ENCODE data around the gene CARMIL3.
"Not testable (repeated sequence)": the region's sequence is repeated elsewhere in the genome, so short reads cannot be mapped to it uniquely, and the experiment has no call there.

Gene CARMIL3

DNA sequence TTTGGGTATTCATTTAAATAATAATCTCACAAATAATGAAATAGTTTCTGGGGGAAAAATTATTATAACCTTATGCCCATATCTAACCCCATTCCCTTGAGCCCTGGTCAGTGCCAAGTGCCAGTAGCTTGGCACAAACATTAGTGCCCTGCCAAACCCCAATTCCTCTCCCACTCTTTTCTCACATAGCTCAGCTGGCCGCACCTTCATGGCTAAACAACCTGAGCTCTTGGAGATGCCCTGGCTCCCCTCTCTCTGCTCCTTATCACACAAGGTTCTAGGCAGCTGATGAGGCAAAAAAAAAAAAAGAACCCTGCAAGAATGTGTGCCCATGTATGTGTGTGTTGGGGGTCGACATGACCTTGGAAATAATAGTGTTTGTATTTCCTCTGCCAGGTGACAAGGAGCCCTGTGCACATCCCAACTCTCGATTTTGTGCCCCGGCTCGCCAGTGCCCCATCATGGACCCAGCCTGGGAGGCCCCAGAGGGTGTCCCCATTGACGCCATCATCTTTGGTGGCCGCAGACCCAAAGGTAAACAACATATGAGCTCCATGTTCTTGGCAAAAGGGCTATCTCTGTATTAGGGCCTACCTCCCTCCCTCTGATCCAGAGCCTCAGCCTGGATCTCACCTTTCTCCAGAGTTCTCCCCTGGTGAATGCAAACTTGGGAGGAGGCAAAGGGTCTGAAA, 50.7 kb downstream of the CARMIL3 start:
- Histone ChIP-seq H3K9ac (ENCODE audit: low read length) (no peak overlapping the region), H4K20me1 (ENCODE audit: insufficient read depth, low read length) (no peaks in the 10 kb centered on the region), H3K9me3 (ENCODE audit: insufficient read depth, low read length) (no peaks in the 10 kb centered on the region), H3K4me2 (ENCODE audit: low read length) (no peak overlapping the region), H3K27ac (ENCODE audit: low read length) (no peak overlapping the region), H3K4me1 (ENCODE audit: low read length) (no peaks in the 10 kb centered on the region), H3K36me3 (replicated peaks; ENCODE audit: low read depth, low read length) (peaks cover 55% of the 10 kb centered on the region), H3K79me2 (ENCODE audit: low read length) (no peaks in the 10 kb centered on the region), H2AFZ (ENCODE audit: low read depth, low read length) (no peak overlapping the region), H3K27me3 (ENCODE audit: low read depth, low read length) (no peaks in the 10 kb centered on the region), H3K4me3 (ENCODE audit: low read length) (no peak overlapping the region)
- no peak for TF ChIP-seq EZH2phosphoT487 (IDR thresholded peaks at IDR 0.05; ENCODE audit: low read depth)

DNA sequence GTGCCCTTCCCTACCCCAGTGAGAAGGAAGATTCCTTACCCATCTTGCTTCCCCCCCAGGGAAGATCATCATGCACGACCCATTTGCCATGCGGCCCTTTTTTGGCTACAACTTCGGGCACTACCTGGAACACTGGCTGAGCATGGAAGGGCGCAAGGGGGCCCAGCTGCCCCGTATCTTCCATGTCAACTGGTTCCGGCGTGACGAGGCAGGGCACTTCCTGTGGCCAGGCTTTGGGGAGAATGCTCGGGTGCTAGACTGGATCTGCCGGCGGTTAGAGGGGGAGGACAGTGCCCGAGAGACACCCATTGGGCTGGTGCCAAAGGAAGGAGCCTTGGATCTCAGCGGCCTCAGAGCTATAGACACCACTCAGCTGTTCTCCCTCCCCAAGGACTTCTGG, 51.6 kb downstream of the CARMIL3 start:
- no peak overlapping the region for H3K27ac ChIP-seq (ENCODE audit: low read length)
- H2AFZ ChIP-seq (ENCODE audit: low read depth, low read length): no peak overlapping the region
- H3K36me3 ChIP-seq (replicated peaks; ENCODE audit: low read depth, low read length): peaks cover 48% of the 10 kb centered on the region
- H3K4me2 ChIP-seq (ENCODE audit: low read length): no peak overlapping the region
- H3K4me1 ChIP-seq (ENCODE audit: low read length): no peaks in the 10 kb centered on the region; the same call in 1 of the 2 replicates
- no peak overlapping the region for H3K4me3 ChIP-seq (ENCODE audit: low read length)
- no peak overlapping the region for H3K9ac ChIP-seq (ENCODE audit: low read length)
- no peaks in the 10 kb centered on the region for H3K9me3 ChIP-seq (ENCODE audit: insufficient read depth, low read length)
- no peak for TF ChIP-seq EZH2phosphoT487 (IDR thresholded peaks at IDR 0.05; ENCODE audit: low read depth)
- TF ChIP-seq, protein P1, sequence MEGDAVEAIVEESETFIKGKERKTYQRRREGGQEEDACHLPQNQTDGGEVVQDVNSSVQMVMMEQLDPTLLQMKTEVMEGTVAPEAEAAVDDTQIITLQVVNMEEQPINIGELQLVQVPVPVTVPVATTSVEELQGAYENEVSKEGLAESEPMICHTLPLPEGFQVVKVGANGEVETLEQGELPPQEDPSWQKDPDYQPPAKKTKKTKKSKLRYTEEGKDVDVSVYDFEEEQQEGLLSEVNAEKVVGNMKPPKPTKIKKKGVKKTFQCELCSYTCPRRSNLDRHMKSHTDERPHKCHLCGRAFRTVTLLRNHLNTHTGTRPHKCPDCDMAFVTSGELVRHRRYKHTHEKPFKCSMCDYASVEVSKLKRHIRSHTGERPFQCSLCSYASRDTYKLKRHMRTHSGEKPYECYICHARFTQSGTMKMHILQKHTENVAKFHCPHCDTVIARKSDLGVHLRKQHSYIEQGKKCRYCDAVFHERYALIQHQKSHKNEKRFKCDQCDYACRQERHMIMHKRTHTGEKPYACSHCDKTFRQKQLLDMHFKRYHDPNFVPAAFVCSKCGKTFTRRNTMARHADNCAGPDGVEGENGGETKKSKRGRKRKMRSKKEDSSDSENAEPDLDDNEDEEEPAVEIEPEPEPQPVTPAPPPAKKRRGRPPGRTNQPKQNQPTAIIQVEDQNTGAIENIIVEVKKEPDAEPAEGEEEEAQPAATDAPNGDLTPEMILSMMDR (IDR thresholded peaks at IDR 0.05; ENCODE audit: low read depth, low read length): no peak
- H3K79me2 ChIP-seq (ENCODE audit: low read length): no peaks in the 10 kb centered on the region
- H4K20me1 ChIP-seq (ENCODE audit: insufficient read depth, low read length): no peaks in the 10 kb centered on the region
- no peaks in the 10 kb centered on the region for H3K27me3 ChIP-seq (ENCODE audit: low read depth, low read length)

DNA sequence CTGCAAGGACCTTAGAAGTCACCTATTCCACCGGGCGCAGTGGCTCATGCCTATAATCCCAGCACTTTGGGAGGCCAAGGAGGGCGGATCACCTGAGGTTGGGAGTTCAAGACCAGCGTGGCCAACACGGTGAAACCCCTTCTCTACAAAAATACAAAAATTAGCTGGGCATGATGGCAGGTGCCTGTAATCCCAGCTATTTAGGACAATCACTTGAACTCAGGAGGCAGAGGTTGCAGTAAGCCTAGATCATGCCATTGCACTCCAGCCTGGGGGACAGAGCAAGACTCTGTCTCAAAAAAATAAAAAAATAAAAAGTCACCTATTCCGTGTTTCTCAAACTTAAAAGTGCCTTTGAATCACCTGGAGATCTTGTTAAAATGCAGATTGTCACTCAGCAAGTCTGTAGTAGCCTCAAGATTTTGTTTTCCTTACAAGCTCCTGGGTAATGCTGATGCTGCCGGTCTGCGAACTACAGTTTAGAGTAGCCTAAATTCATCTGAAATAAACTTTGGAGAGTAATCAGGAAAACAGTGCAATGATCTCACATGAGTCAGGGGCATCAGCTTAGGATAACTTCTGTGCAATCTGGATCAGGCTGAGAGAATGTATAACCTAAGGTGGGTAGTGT, 53.9 kb downstream of the CARMIL3 start:
- H3K9me3 ChIP-seq (ENCODE audit: insufficient read depth, low read length); H3K4me2 ChIP-seq (ENCODE audit: low read length); H2AFZ ChIP-seq (ENCODE audit: low read depth, low read length); H3K9ac ChIP-seq (ENCODE audit: low read length); H3K4me1 ChIP-seq (ENCODE audit: low read length); H4K20me1 ChIP-seq (ENCODE audit: insufficient read depth, low read length); H3K27me3 ChIP-seq (ENCODE audit: low read depth, low read length); H3K4me3 ChIP-seq (ENCODE audit: low read length); H3K79me2 ChIP-seq (ENCODE audit: low read length); H3K27ac ChIP-seq (ENCODE audit: low read length): not testable (repeated sequence)
- H3K36me3 ChIP-seq (replicated peaks; ENCODE audit: low read depth, low read length): peaks cover 30% of the 10 kb centered on the region

DNA sequence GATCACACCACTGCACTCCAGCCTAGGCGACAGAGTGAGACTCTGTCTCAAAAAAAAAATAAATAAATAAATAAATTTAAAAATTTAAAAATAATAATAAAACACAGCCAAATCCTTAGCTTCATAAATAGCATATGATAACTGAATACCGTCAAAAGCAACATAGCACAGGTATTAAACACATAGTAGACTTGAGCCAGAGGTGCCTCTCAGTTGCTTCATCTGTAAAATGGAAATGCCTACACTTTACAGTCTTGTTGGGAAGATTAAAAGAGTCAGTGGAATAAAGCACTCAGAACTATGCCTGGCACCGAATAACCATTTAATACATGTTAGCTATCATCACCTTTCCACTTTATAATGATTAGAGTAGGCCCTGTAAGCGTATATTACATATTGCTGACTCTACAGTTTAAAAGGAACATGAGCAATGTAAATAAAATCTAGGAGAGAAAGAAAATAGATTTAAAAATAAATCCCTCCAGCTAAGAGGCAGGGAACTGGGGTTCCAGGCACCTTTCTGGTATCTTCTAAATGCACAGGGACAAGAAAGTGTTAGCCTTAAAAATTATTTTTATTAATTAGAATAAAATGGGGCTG, 55.0 kb downstream of the CARMIL3 start:
- Histone ChIP-seq H3K9ac (ENCODE audit: low read length) (no peak overlapping the region), H3K79me2 (ENCODE audit: low read length) (no peaks in the 10 kb centered on the region), H3K27ac (ENCODE audit: low read length) (no peak overlapping the region), H3K4me2 (ENCODE audit: low read length) (no peak overlapping the region), H3K9me3 (ENCODE audit: insufficient read depth, low read length) (no peaks in the 10 kb centered on the region), H2AFZ (ENCODE audit: low read depth, low read length) (no peak overlapping the region), H4K20me1 (ENCODE audit: insufficient read depth, low read length) (no peaks in the 10 kb centered on the region), H3K36me3 (replicated peaks; ENCODE audit: low read depth, low read length) (peaks cover 24% of the 10 kb centered on the region), H3K27me3 (ENCODE audit: low read depth, low read length) (no peaks in the 10 kb centered on the region), H3K4me3 (ENCODE audit: low read length) (no peak overlapping the region), H3K4me1 (ENCODE audit: low read length) (peaks cover 7% of the 10 kb centered on the region)
- TF ChIP-seq EZH2phosphoT487 (IDR thresholded peaks at IDR 0.05; ENCODE audit: low read depth): no peak
- TF ChIP-seq, protein P1 (IDR thresholded peaks at IDR 0.05; ENCODE audit: low read depth, low read length): no peak

DNA sequence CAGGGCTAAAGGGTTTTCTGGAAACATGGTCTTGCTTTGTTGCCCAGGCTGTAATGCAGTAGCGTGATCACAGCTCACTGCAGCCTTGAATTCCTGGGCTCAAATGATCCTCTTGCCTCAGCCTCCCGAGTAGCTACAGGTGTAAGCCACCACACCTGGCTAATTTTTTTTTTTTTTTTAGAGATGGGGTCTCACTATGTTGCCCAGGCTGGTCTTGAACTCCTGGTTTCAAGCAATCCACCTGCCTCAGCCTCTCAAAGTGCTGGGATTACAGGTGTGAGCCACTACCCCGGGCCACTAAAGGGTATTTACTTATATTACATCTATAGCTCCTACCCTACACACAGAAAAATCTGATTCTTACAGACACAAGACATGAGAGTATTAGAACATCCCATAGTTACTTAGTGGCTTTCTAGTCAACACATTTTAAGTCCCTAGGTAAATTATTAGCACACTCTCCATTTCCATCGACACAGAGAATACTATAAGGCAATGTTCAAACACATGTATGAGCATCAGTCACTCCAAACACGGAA, 56.6 kb downstream of the CARMIL3 start:
- H4K20me1 ChIP-seq (ENCODE audit: insufficient read depth, low read length): no peaks in the 10 kb centered on the region
- H3K4me3 ChIP-seq (ENCODE audit: low read length): no peak overlapping the region
- H3K36me3 ChIP-seq (replicated peaks; ENCODE audit: low read depth, low read length): peaks cover 12% of the 10 kb centered on the region
- H3K4me2 ChIP-seq (ENCODE audit: low read length): peak overlapping the region; percentile 60
- TF ChIP-seq EZH2phosphoT487 (IDR thresholded peaks at IDR 0.05; ENCODE audit: low read depth): no peak
- TF ChIP-seq, protein P1 (IDR thresholded peaks at IDR 0.05; ENCODE audit: low read depth, low read length): no peak
- H3K27ac ChIP-seq (ENCODE audit: low read length): no peak overlapping the region; the same call in 1 of the 2 replicates
- H2AFZ ChIP-seq (ENCODE audit: low read depth, low read length): peak overlapping the region; percentile 91
- H3K79me2 ChIP-seq (ENCODE audit: low read length): no peaks in the 10 kb centered on the region
- H3K9ac ChIP-seq (ENCODE audit: low read length): peak overlapping the region; percentile 16; the same call in 1 of the 2 replicates
- no peaks in the 10 kb centered on the region for H3K9me3 ChIP-seq (ENCODE audit: insufficient read depth, low read length)
- H3K27me3 ChIP-seq (ENCODE audit: low read depth, low read length): no peaks in the 10 kb centered on the region
- peaks cover 7% of the 10 kb centered on the region for H3K4me1 ChIP-seq (ENCODE audit: low read length)
